HEK293 (cell line): ENCODE results near the gene DIP2C.

Source experiments
- KLF10 ChIP-seq: fragments of 450-650 bp; IDR thresholded peaks from 2 replicates; pipeline ENCODE4 v1.5.1; 2018; ENCODE audit warnings: missing biosample characterization, mild to moderate bottlenecking, missing genetic modification characterization
- ZNF311 ChIP-seq: fragments of 450-650 bp; formaldehyde crosslinking; IDR thresholded peaks from 2 replicates; pipeline ENCODE4 v1.5.1; 2017; ENCODE audit warnings: missing biosample characterization, missing genetic modification characterization, borderline replicate concordance

DNA sequence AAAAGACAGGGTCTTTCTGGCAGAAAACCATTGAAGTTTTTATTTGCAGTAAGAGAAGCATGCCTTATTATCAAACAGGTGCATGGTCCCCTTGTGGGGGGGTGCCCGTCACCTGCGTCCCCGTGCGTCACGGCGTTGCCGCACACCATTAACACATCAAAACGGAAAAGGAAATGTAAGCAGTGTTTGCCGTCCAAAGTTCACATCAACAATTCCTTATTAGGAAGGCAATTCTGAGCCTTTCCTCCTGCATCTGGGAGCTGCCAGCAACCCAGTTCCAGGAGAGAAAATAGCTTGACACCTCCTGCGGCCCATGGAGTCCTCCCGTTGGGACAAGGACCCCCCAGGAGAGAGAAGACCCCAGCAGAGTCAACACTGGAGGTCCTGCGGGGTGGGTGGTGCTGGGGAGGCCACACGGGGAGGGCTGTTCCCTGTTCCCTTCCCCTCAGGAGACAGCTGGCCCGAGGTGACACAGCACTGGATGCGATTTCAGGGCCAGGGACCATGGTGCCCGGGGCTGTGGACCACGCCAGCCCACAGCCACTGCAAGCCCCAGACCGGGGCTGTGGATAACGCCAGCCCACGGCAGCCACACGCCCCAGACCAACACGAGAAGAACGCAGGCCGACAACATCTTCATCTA, 39.5 kb downstream of the DIP2C start:
- TF ChIP-seq KLF10 (tag by site-specific recombination): no peak
- no peak for TF ChIP-seq ZNF311 (tag by site-specific recombination)
